ENCODE data around the gene LIPC. TPM values are rescaled to one million over a fixed set of nuclear protein-coding genes. Genes with fewer than 3 reads are reported as not detected.

LIPC gene
- total and polyA plus RNA-seq, 4 donors = 0.38 to 0.93 (median 0.52) TPM; not detected in 1

GRCh38 chr15:58460116-58460790 lies 28.5 kb downstream of the LIPC start:
- ATAC-seq (ENCODE audit: low FRiP score) = no peak
- intact Hi-C loops (cut with DNase I) = no loop called here
- Histone ChIP-seq H3K27ac (ENCODE audit: low read depth in 1 of 2, low read length in 2 of 2) (no peak overlapping the region), H3K4me3 (ENCODE audit: low read length in 2 of 2) (no peak overlapping the region), H3K36me3 (ENCODE audit: control insufficient read depth in 1 of 2, insufficient read depth in 2 of 2, low read length in 1 of 2) (no peaks in the 10 kb centered on the region), H3K9me3 (ENCODE audit: control insufficient read depth, low read length) (no peaks in the 10 kb centered on the region), H3K27me3 (ENCODE audit: control insufficient read depth in 1 of 2, insufficient read depth in 2 of 2, low read length in 1 of 2) (no peaks in the 10 kb centered on the region), H3K4me1 (ENCODE audit: control insufficient read depth in 1 of 2, insufficient read depth in 2 of 2, low read length in 2 of 2) (no peaks in the 10 kb centered on the region)
- WGBS, 2 donors = 90 to 91% methylated on average over 10 of the region's 10 CpGs
- DNase-seq = no peak

GRCh38 chr15:58460872-58461271 lies 29.1 kb downstream of the LIPC start:
- H3K27me3 ChIP-seq (ENCODE audit: control insufficient read depth in 1 of 2, insufficient read depth in 2 of 2, low read length in 1 of 2) = no peaks in the 10 kb centered on the region
- no peaks in the 10 kb centered on the region for H3K9me3 ChIP-seq (ENCODE audit: control insufficient read depth, low read length)
- no peaks in the 10 kb centered on the region for H3K4me1 ChIP-seq (ENCODE audit: control insufficient read depth in 1 of 2, insufficient read depth in 2 of 2, low read length in 2 of 2)
- no peak for ATAC-seq (ENCODE audit: low FRiP score)
- WGBS, 2 donors = 96 to 100% methylated on average over 3 of the region's 3 CpGs
- H3K4me3 ChIP-seq (ENCODE audit: low read length in 2 of 2) = no peak overlapping the region
- intact Hi-C loops (cut with DNase I) = no loop called here
- no peaks in the 10 kb centered on the region for H3K36me3 ChIP-seq (ENCODE audit: control insufficient read depth in 1 of 2, insufficient read depth in 2 of 2, low read length in 1 of 2)
- H3K27ac ChIP-seq (ENCODE audit: low read depth in 1 of 2, low read length in 2 of 2) = no peak overlapping the region
- DNase-seq = no peak

- DNase-seq = no peak
- intact Hi-C loops (cut with DNase I) = no loop called here
- Histone ChIP-seq H3K4me1 (ENCODE audit: control insufficient read depth in 1 of 2, insufficient read depth in 2 of 2, low read length in 2 of 2) (no peaks in the 10 kb centered on the region), H3K4me3 (ENCODE audit: low read length in 2 of 2) (no peak overlapping the region), H3K27ac (ENCODE audit: low read depth in 1 of 2, low read length in 2 of 2) (no peak overlapping the region), H3K27me3 (ENCODE audit: control insufficient read depth in 1 of 2, insufficient read depth in 2 of 2, low read length in 1 of 2) (no peaks in the 10 kb centered on the region), H3K36me3 (ENCODE audit: control insufficient read depth in 1 of 2, insufficient read depth in 2 of 2, low read length in 1 of 2) (no peaks in the 10 kb centered on the region), H3K9me3 (ENCODE audit: control insufficient read depth, low read length) (no peaks in the 10 kb centered on the region)
- ATAC-seq (ENCODE audit: low FRiP score) = no peak
- WGBS, 2 donors = 93 to 94% methylated on average over 4 of the region's 4 CpGs
Measured at GRCh38 chr15:58462547-58462946, 30.8 kb downstream of the LIPC start.

- Histone ChIP-seq H3K27ac (ENCODE audit: low read depth in 1 of 2, low read length in 2 of 2) (no peak overlapping the region), H3K27me3 (ENCODE audit: control insufficient read depth in 1 of 2, insufficient read depth in 2 of 2, low read length in 1 of 2) (no peaks in the 10 kb centered on the region), H3K4me3 (ENCODE audit: low read length in 2 of 2) (no peak overlapping the region), H3K36me3 (ENCODE audit: control insufficient read depth in 1 of 2, insufficient read depth in 2 of 2, low read length in 1 of 2) (no peaks in the 10 kb centered on the region), H3K4me1 (ENCODE audit: control insufficient read depth in 1 of 2, insufficient read depth in 2 of 2, low read length in 2 of 2) (no peaks in the 10 kb centered on the region), H3K9me3 (ENCODE audit: control insufficient read depth, low read length) (no peaks in the 10 kb centered on the region)
- intact Hi-C loops (cut with DNase I) = no loop called here
- 90 to 92% methylated on average over 10 of the region's 10 CpGs for WGBS, 2 donors
- ATAC-seq (ENCODE audit: low FRiP score) = no peak
- no peak for DNase-seq
Measured at GRCh38 chr15:58462973-58463663, 31.3 kb downstream of the LIPC start.

- Histone ChIP-seq H3K4me3 (ENCODE audit: low read length in 2 of 2) (no peak overlapping the region), H3K27me3 (ENCODE audit: control insufficient read depth in 1 of 2, insufficient read depth in 2 of 2, low read length in 1 of 2) (no peaks in the 10 kb centered on the region), H3K9me3 (ENCODE audit: control insufficient read depth, low read length) (no peaks in the 10 kb centered on the region), H3K36me3 (ENCODE audit: control insufficient read depth in 1 of 2, insufficient read depth in 2 of 2, low read length in 1 of 2) (no peaks in the 10 kb centered on the region), H3K4me1 (ENCODE audit: control insufficient read depth in 1 of 2, insufficient read depth in 2 of 2, low read length in 2 of 2) (no peaks in the 10 kb centered on the region), H3K27ac (ENCODE audit: low read depth in 1 of 2, low read length in 2 of 2) (no peak overlapping the region)
- no peak for ATAC-seq (ENCODE audit: low FRiP score)
- intact Hi-C loops (cut with DNase I) = no loop called here
- DNase-seq = no peak
- WGBS, 2 donors = 90 to 91% methylated on average over 6 of the region's 6 CpGs
Measured at GRCh38 chr15:58463815-58464650, 32.2 kb downstream of the LIPC start.

- H3K4me3 ChIP-seq (ENCODE audit: low read length in 2 of 2) = no peak overlapping the region
- no peaks in the 10 kb centered on the region for H3K9me3 ChIP-seq (ENCODE audit: control insufficient read depth, low read length)
- H3K4me1 ChIP-seq (ENCODE audit: control insufficient read depth in 1 of 2, insufficient read depth in 2 of 2, low read length in 2 of 2) = no peaks in the 10 kb centered on the region
- no peaks in the 10 kb centered on the region for H3K36me3 ChIP-seq (ENCODE audit: control insufficient read depth in 1 of 2, insufficient read depth in 2 of 2, low read length in 1 of 2)
- H3K27me3 ChIP-seq (ENCODE audit: control insufficient read depth in 1 of 2, insufficient read depth in 2 of 2, low read length in 1 of 2) = no peaks in the 10 kb centered on the region
- H3K27ac ChIP-seq (ENCODE audit: low read depth in 1 of 2, low read length in 2 of 2) = no peak overlapping the region
- ATAC-seq (ENCODE audit: low FRiP score) (no peak), DNase-seq (no peak)
- intact Hi-C loops (cut with DNase I) = no loop called here
Measured at GRCh38 chr15:58465070-58465469, 33.3 kb downstream of the LIPC start.

- H3K27ac ChIP-seq (ENCODE audit: low read depth in 1 of 2, low read length in 2 of 2) = no peak overlapping the region
Measured at GRCh38 chr15:58465866-58466517, 34.2 kb downstream of the LIPC start.

GRCh38 chr15:58466566-58466965 lies 34.8 kb downstream of the LIPC start:
- Histone ChIP-seq H3K27me3 (ENCODE audit: control insufficient read depth in 1 of 2, insufficient read depth in 2 of 2, low read length in 1 of 2) (no peaks in the 10 kb centered on the region), H3K4me1 (ENCODE audit: control insufficient read depth in 1 of 2, insufficient read depth in 2 of 2, low read length in 2 of 2) (no peaks in the 10 kb centered on the region), H3K27ac (ENCODE audit: low read depth in 1 of 2, low read length in 2 of 2) (no peak overlapping the region), H3K4me3 (ENCODE audit: low read length in 2 of 2) (no peak overlapping the region), H3K9me3 (ENCODE audit: control insufficient read depth, low read length) (no peaks in the 10 kb centered on the region), H3K36me3 (ENCODE audit: control insufficient read depth in 1 of 2, insufficient read depth in 2 of 2, low read length in 1 of 2) (no peaks in the 10 kb centered on the region)
- intact Hi-C loops (cut with DNase I) = no loop called here
- WGBS, 2 donors = 97 to 100% methylated on average over 2 of the region's 2 CpGs
- ATAC-seq (ENCODE audit: low FRiP score) (no peak), DNase-seq (no peak)

More at GRCh38 chr15:58465866-58466517, 34.2 kb downstream of the LIPC start:
- H3K4me3 ChIP-seq (ENCODE audit: low read length in 2 of 2) = no peak overlapping the region
- intact Hi-C loops (cut with DNase I) = no loop called here
- DNase-seq = no peak
- no peaks in the 10 kb centered on the region for H3K9me3 ChIP-seq (ENCODE audit: control insufficient read depth, low read length)
- no peaks in the 10 kb centered on the region for H3K4me1 ChIP-seq (ENCODE audit: control insufficient read depth in 1 of 2, insufficient read depth in 2 of 2, low read length in 2 of 2)
- H3K36me3 ChIP-seq (ENCODE audit: control insufficient read depth in 1 of 2, insufficient read depth in 2 of 2, low read length in 1 of 2) = no peaks in the 10 kb centered on the region
- WGBS, 2 donors = 88 to 90% methylated on average over 7 of the region's 7 CpGs
- no peak for ATAC-seq (ENCODE audit: low FRiP score)
- no peaks in the 10 kb centered on the region for H3K27me3 ChIP-seq (ENCODE audit: control insufficient read depth in 1 of 2, insufficient read depth in 2 of 2, low read length in 1 of 2)

Measured in aorta (tissue), 5 donors.